ENCODE measurements around the gene NBPF12.
"Not testable (repeated sequence)": the region's sequence is repeated elsewhere in the genome, so short reads cannot be mapped to it uniquely, and the experiment has no call there.

Gene NBPF12

GRCh38 chr1:146938242-146938902, at the start of gene NBPF12:
NBPF12 (plus strand) TSS chr1:146938324; CDS start chr1:146960144, 21,820 bp downstream.
- DNase-seq (ENCODE audit: low read depth) = peak; percentile 52

- not testable (repeated sequence) for DNase-seq (ENCODE audit: low read depth)
These were observed 46.8 kb upstream of the NBPF12 start for GRCh38 chr1:146891355-146891754.

- DNase-seq (ENCODE audit: low read depth) = not testable (repeated sequence)
These were observed 45.8 kb upstream of the NBPF12 start for GRCh38 chr1:146892331-146892730.

GRCh38 chr1:146907565-146908261, 30.4 kb upstream of the NBPF12 start:
- not testable (repeated sequence) for DNase-seq (ENCODE audit: low read depth)

GRCh38 chr1:146912975-146913374, 25.1 kb upstream of the NBPF12 start:
- not testable (repeated sequence) for DNase-seq (ENCODE audit: low read depth)

- not testable (repeated sequence) for DNase-seq (ENCODE audit: low read depth)
These were observed 17.3 kb upstream of the NBPF12 start for GRCh38 chr1:146920811-146921210.

GRCh38 chr1:146922614-146923013, 15.5 kb upstream of the NBPF12 start:
- DNase-seq (ENCODE audit: low read depth) = not testable (repeated sequence)

- not testable (repeated sequence) for DNase-seq (ENCODE audit: low read depth)
These were observed 14.0 kb upstream of the NBPF12 start for GRCh38 chr1:146924106-146924505.

- not testable (repeated sequence) for DNase-seq (ENCODE audit: low read depth)
These were observed 11.7 kb upstream of the NBPF12 start for GRCh38 chr1:146926413-146926812.

GRCh38 chr1:146930225-146930624, 7.9 kb upstream of the NBPF12 start:
- DNase-seq (ENCODE audit: low read depth) = not testable (repeated sequence)

- not testable (repeated sequence) for DNase-seq (ENCODE audit: low read depth)
These were observed 3.5 kb upstream of the NBPF12 start for GRCh38 chr1:146934390-146935223.

GRCh38 chr1:146937462-146937861, 662 bp upstream of the NBPF12 start:
- not testable (repeated sequence) for DNase-seq (ENCODE audit: low read depth)

- DNase-seq (ENCODE audit: low read depth) = not testable (repeated sequence)
These were observed 1.0 kb downstream of the NBPF12 start for GRCh38 chr1:146938927-146939786.

GRCh38 chr1:146940293-146940692, 2.2 kb downstream of the NBPF12 start:
- not testable (repeated sequence) for DNase-seq (ENCODE audit: low read depth)

GRCh38 chr1:146943342-146943886, 5.3 kb downstream of the NBPF12 start:
- DNase-seq (ENCODE audit: low read depth) = not testable (repeated sequence)

- DNase-seq (ENCODE audit: low read depth) = not testable (repeated sequence)
These were observed 10.0 kb downstream of the NBPF12 start for GRCh38 chr1:146948127-146948526.

- not testable (repeated sequence) for DNase-seq (ENCODE audit: low read depth)
These were observed 26.2 kb downstream of the NBPF12 start for GRCh38 chr1:146964340-146964739.

- DNase-seq (ENCODE audit: low read depth) = not testable (repeated sequence)
These were observed 28.2 kb downstream of the NBPF12 start for GRCh38 chr1:146966351-146966750.

GRCh38 chr1:146970656-146971055, 32.5 kb downstream of the NBPF12 start:
- not testable (repeated sequence) for DNase-seq (ENCODE audit: low read depth)

GRCh38 chr1:146972681-146973080, 34.6 kb downstream of the NBPF12 start:
- not testable (repeated sequence) for DNase-seq (ENCODE audit: low read depth)

- not testable (repeated sequence) for DNase-seq (ENCODE audit: low read depth)
These were observed 47.7 kb downstream of the NBPF12 start for GRCh38 chr1:146985855-146986254.
